Naive thymus-derived CD4-positive, alpha-beta T cell (primary cell): ENCODE results near the gene DOK6. TPM values are rescaled to one million over a fixed set of nuclear protein-coding genes. Genes with fewer than 3 reads are reported as not detected.

Source experiments
- ATAC-seq: fragments of 150-1000 bp; cut with Tn5 transposase; 2 replicates; pipeline ENCODE4 v1.10.0; 2021; ENCODE audit warnings: mild to moderate bottlenecking, moderate library complexity
- CTCF ChIA-PET: fragments of 350-600 bp; sonication (Branson Sonifier 250); formaldehyde crosslinking; loops from one replicate; lab custom pipeline; 2021; ENCODE audit warnings: antibody characterized with exemption; lab: Charles Lee
- POLR2A ChIA-PET: fragments of 350-600 bp; sonication (Branson Sonifier 250); formaldehyde crosslinking; loops from one replicate; lab custom pipeline; 2021; ENCODE audit warnings: antibody characterized with exemption, inconsistent platforms; lab: Charles Lee
- DNase-seq, 9 donors: peaks; one replicate each; pipeline versions ENCODE4 v3.0.0 to v3.0.0-alpha.2; 2020 to 2022; ENCODE audit warnings: mixed read lengths in 1 of 9
- H3K27ac ChIP-seq: one replicate; pipeline ENCODE4 v1.7.0; 2013; ENCODE audit warnings: mild to moderate bottlenecking, low read depth, low read length, moderate library complexity
- H3K27me3 ChIP-seq, 2 donors: one replicate each; pipeline ENCODE4 v1.7.0; 2013; ENCODE audit warnings: low read length in 2 of 2, mild to moderate bottlenecking in 2 of 2, moderate library complexity in 2 of 2; ENCODE audit not compliant: control insufficient read depth in 2 of 2, insufficient read depth in 2 of 2
- H3K36me3 ChIP-seq, 3 experiments: 1 replicate in 2 of 3; 2 replicates in 1 of 3; pipeline ENCODE4 v1.7.0; 2013; ENCODE audit warnings: low read length in 3 of 3, mild to moderate bottlenecking in 3 of 3, moderate library complexity in 1 of 3; ENCODE audit not compliant: insufficient read depth in 3 of 3, control insufficient read depth in 2 of 3
- H3K4me1 ChIP-seq, 2 donors: one replicate each; pipeline ENCODE4 v1.7.0; 2013; ENCODE audit warnings: low read length in 2 of 2, mild to moderate bottlenecking in 2 of 2, moderate library complexity in 1 of 2; ENCODE audit not compliant: control insufficient read depth in 2 of 2, insufficient read depth in 2 of 2
- H3K4me3 ChIP-seq: 2 replicates; pipeline ENCODE4 v1.7.0; 2013; ENCODE audit warnings: mild to moderate bottlenecking, low read length
- H3K9me3 ChIP-seq, 3 experiments: 1 replicate in 2 of 3; 2 replicates in 1 of 3; pipeline ENCODE4 v1.7.0; 2013; ENCODE audit warnings: low read length in 3 of 3; ENCODE audit not compliant: control insufficient read depth in 2 of 3
- H3K27ac Mint-ChIP-seq, 9 donors: one replicate each; pipeline ENCODE4 v1.8.0; 2020 to 2022; ENCODE audit warnings: mixed read lengths in 9 of 9, mild to moderate bottlenecking in 8 of 9, moderate library complexity in 5 of 9, inconsistent platforms in 2 of 9
- H3K27me3 Mint-ChIP-seq, 5 donors: one replicate each; pipeline ENCODE4 v1.8.0; 2021 to 2022; ENCODE audit warnings: mixed read lengths in 5 of 5, mild to moderate bottlenecking in 1 of 5
- H3K36me3 Mint-ChIP-seq, 5 donors: one replicate each; pipeline ENCODE4 v1.8.0; 2020 to 2022; ENCODE audit warnings: mixed read lengths in 5 of 5, mild to moderate bottlenecking in 3 of 5, inconsistent platforms in 1 of 5
- H3K4me1 Mint-ChIP-seq, 7 donors: one replicate each; pipeline ENCODE4 v1.8.0; 2020 to 2022; ENCODE audit warnings: mixed read lengths in 7 of 7, mild to moderate bottlenecking in 3 of 7, inconsistent platforms in 1 of 7
- H3K4me3 Mint-ChIP-seq, 10 donors: one replicate each; pipeline ENCODE4 v1.8.0; 2020 to 2022; ENCODE audit warnings: mild to moderate bottlenecking in 10 of 10, mixed read lengths in 10 of 10, moderate library complexity in 6 of 10, inconsistent platforms in 2 of 10
- H3K9me3 Mint-ChIP-seq, 11 donors: one replicate each; pipeline ENCODE4 v1.8.0; 2020 to 2022; ENCODE audit warnings: mixed read lengths in 11 of 11, mild to moderate bottlenecking in 4 of 11, inconsistent platforms in 1 of 11, moderate library complexity in 1 of 11
- intact Hi-C, 2 donors: fragments of 100-400 bp; cut with micrococcal nuclease; formaldehyde crosslinking; loops; one replicate each; pipeline ENCODE4 v1.15.1; 2023
- polyA plus RNA-seq, 2 donors: library from polyadenylated mRNA; unstranded; fragments of 300-500 nt; fragmentation: Illumina TruSeq; gene quantifications; one replicate each; pipeline ENCODE4 v1.2.3, GENCODE V29; 2021
- total RNA-seq, 6 experiments: library from RNA in 5 of 6; stranded (reverse) in 5 of 6; gene quantifications; 1 replicate in 5 of 6; 2 replicates in 1 of 6; pipeline ENCODE4 v1.2.3 and lab custom pipeline; 2021 to 2026

The DOK6 gene
- total and polyA plus RNA-seq, 7 experiments from 2014 or later = 0.06 to 0.11 TPM; not detected in 5

DNA sequence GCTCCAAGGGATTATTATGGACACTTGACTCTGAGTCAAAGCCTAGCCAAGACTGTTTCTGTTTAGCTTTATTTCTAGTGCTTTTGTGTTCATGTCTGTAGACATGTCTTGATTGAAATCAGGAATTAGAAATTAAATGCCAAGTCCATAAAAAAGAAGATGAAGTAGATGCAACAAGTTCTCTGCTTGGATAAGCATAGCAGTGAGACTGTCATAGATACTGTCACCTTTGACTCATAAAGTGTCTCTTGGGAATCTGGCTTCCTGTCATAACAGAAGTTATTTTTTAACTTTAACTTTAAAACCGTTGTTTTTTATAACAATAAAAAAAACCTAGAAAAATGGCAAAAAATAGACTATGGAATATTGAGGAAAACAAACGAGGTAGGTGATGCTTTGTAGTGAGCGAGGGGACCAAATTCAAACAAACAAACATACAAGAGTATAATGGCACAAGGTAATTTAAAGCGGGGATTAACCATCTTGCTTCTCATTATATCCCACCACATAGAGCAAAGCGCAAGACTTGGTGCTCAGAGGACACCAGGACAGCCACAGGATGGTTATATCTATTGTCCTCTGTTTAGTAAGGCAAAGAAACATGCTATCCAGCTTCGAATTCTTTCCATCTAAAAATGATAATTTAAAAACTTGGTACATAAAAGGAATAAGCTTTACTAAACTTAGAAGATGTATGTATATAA, 482.4 kb downstream of the DOK6 start:
- intact Hi-C loops = loop anchor here in 1 of 2 donors (2.0 kb wide), 1 partner anchor 14 kb away; no protein-coding TSS in a partner anchor
- Mint-ChIP-seq H3K9me3 (peaks cover 0 to 10% (median 3%) of the 10 kb centered on the region in 11 donors), H3K27me3 (no peaks in the 10 kb centered on the region), H3K27ac (peak overlapping the region in 5 of 9 donors; percentile 10 to 43 (median 32)), H3K4me3 (no peak overlapping the region), H3K36me3 (peaks cover 3 to 59% (median 35%) of the 10 kb centered on the region in 5 donors), H3K4me1 (peaks cover 25 to 76% (median 61%) of the 10 kb centered on the region in 7 donors)
- Histone ChIP-seq H3K27me3 (no peaks in the 10 kb centered on the region), H3K27ac (no peak overlapping the region), H3K9me3 (no peaks in the 10 kb centered on the region), H3K4me1 (peaks cover 7 to 12% of the 10 kb centered on the region in 2 donors), H3K4me3 (no peak overlapping the region), H3K36me3 (no peaks in the 10 kb centered on the region)
- DNase-seq (no peak), ATAC-seq (no peak)
- ChIA-PET POLR2A (interaction anchor here (1.2 kb wide), 1 partner anchor 15 kb away, joined by 3 read pairs; no protein-coding TSS in a partner anchor), CTCF (no interaction called here)

DNA sequence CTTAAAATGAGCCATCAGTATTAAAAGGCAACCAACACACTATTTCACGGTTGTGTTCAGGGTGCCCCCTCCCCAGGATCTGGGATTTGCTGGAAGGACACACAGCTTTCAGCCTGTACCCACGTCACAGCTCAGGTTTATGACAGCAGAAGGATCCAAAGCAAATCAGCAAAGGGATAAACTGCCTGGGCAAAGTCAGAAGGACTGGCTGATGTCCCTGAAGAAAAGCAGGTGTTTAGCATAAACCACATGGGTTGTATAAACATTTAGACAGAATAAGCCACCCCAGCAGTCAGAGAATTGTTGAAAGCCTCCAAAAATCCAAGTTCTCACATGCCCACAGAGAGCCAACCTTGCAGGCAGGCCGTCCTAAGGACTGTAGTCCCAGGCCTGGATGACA, 483.1 kb downstream of the DOK6 start:
- DNase-seq (no peak), ATAC-seq (no peak)
- H3K27ac ChIP-seq = no peak overlapping the region
- no peaks in the 10 kb centered on the region for H3K27me3 ChIP-seq
- intact Hi-C loops = loop anchor here in 1 of 2 donors (2.0 kb wide), 1 partner anchor 15 kb away; no protein-coding TSS in a partner anchor
- Mint-ChIP-seq H3K4me3 (peak overlapping the region in 1 of 10 donors; percentile 32), H3K36me3 (peaks cover 2 to 52% (median 32%) of the 10 kb centered on the region in 5 donors), H3K9me3 (peaks cover 0 to 10% (median 1%) of the 10 kb centered on the region in 11 donors), H3K4me1 (peaks cover 25 to 76% (median 66%) of the 10 kb centered on the region in 7 donors), H3K27ac (peak overlapping the region in 6 of 9 donors; percentile 10 to 72 (median 51)), H3K27me3 (no peaks in the 10 kb centered on the region)
- H3K4me1 ChIP-seq = peaks cover 4 to 18% of the 10 kb centered on the region in 2 donors
- no peaks in the 10 kb centered on the region for H3K9me3 ChIP-seq
- CTCF ChIA-PET = no interaction called here
- POLR2A ChIA-PET = interaction anchor here (1.2 kb wide), 1 partner anchor 15 kb away, joined by 3 read pairs; no protein-coding TSS in a partner anchor
- H3K36me3 ChIP-seq = no peaks in the 10 kb centered on the region
- H3K4me3 ChIP-seq = no peak overlapping the region

DNA sequence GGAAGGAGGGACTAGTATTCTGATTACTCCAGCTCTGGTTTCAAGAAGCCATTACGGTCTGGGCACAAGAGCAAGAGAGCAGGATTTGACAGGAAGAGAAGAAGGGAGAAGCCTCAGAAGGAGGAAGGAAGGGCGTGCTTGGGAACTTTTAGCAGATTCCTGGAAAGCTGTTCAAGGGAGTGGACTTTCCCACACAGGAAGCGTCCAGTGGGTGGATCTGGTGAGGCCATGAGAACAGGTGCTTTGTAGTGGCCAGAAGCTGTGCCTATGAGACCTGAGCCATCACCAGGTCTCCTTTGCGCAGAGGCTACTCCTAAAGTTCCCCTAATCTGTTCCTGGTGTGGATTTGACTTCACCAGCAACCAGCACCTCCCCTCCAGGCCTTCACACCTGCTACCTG, 484.7 kb downstream of the DOK6 start:
- H3K27ac Mint-ChIP-seq = peak overlapping the region in 7 of 9 donors; percentile 3 to 99 (median 53)
- no peak for ATAC-seq
- peaks cover 0 to 1% (median 0%) of the 10 kb centered on the region in 11 donors for H3K9me3 Mint-ChIP-seq
- intact Hi-C loops = no loop called here
- peaks cover 33 to 77% (median 69%) of the 10 kb centered on the region in 7 donors for H3K4me1 Mint-ChIP-seq
- H3K36me3 Mint-ChIP-seq = peaks cover 0 to 43% (median 28%) of the 10 kb centered on the region in 5 donors
- POLR2A ChIA-PET = interaction anchor here (0.8 kb wide), 1 partner anchor 12 kb away, joined by 3 read pairs; no protein-coding TSS in a partner anchor
- Histone ChIP-seq H3K36me3 (no peaks in the 10 kb centered on the region), H3K27me3 (no peaks in the 10 kb centered on the region), H3K4me1 (peaks cover 4 to 23% of the 10 kb centered on the region in 2 donors), H3K27ac (no peak overlapping the region), H3K9me3 (no peaks in the 10 kb centered on the region), H3K4me3 (no peak overlapping the region)
- CTCF ChIA-PET = interaction anchor here (0.5 kb wide), 1 partner anchor 58 kb away, joined by 3 read pairs; no protein-coding TSS in a partner anchor
- no peaks in the 10 kb centered on the region for H3K27me3 Mint-ChIP-seq
- peak overlapping the region in 2 of 10 donors; percentile 18 to 89 for H3K4me3 Mint-ChIP-seq
- no peak for DNase-seq

DNA sequence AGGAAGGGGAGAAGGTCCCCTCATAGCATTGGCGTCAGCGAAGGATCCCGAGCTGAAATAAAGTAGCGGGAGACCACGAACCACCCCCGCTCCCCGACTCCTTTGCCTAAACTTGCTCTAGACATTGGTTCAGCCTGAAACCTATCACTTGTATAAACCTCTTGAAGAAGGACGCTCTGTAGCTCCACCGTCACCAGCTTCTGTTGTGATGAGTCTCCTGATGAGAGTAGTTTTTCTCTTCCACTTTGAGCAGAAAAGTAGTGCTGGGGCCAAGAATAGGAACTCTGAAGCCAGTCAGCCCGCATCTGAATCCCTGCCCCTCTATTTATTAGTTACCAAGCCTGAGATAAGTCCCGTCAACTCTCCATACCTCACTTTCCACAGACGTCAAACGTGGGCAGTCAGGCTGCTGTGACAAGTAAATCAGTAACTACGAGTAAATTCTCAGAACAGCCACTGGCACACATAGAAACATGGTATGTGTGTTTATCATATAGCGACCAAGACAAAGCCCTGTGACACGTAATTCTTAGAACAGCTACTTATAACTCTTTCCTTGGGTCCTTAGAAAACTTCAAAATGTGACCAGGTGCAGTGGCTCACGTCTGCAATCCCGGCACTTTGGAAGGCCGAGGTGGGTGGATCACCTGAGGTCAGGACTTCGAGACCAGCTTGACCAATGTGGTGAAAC, 485.3 kb downstream of the DOK6 start:
- no peaks in the 10 kb centered on the region for H3K36me3 ChIP-seq
- peaks cover 4 to 28% of the 10 kb centered on the region in 2 donors for H3K4me1 ChIP-seq
- Mint-ChIP-seq H3K4me1 (peaks cover 38 to 81% (median 73%) of the 10 kb centered on the region in 7 donors), H3K4me3 (peak overlapping the region in 2 of 10 donors; percentile 36 to 89), H3K36me3 (peaks cover 0 to 46% (median 31%) of the 10 kb centered on the region in 5 donors), H3K27me3 (no peaks in the 10 kb centered on the region), H3K9me3 (peaks cover 0 to 6% (median 1%) of the 10 kb centered on the region in 11 donors), H3K27ac (peak overlapping the region in 6 of 9 donors; percentile 5 to 99 (median 62))
- no peaks in the 10 kb centered on the region for H3K9me3 ChIP-seq
- ChIA-PET CTCF (interaction anchor here (0.5 kb wide), 1 partner anchor 58 kb away, joined by 3 read pairs; no protein-coding TSS in a partner anchor), POLR2A (no interaction called here)
- DNase-seq (peak in 1 of 9 donors; percentile 50), ATAC-seq (peak; percentile 32)
- H3K4me3 ChIP-seq = no peak overlapping the region
- H3K27ac ChIP-seq = no peak overlapping the region
- H3K27me3 ChIP-seq = no peaks in the 10 kb centered on the region
- intact Hi-C loops = loop anchor here in 1 of 2 donors (1.0 kb wide), 3 partner anchors 11 to 71 kb away; no protein-coding TSS in a partner anchor

DNA sequence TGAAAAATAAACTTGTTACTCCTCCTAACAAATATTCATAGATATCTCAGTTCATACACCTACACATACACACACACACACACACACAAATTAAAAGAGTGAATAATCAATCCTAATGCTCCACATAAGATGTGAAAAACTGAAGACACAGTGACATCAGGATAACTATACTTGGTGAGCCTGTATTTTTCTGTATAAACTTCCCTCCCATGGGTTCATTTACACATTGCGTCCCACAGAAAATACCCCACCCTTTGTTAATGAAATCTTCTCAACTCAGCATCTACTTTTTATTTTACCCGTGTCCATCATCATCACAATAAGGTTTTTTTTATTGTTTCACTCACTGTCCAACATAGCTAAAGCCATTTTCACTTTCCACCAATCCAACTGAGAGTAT, 486.6 kb downstream of the DOK6 start:
- Mint-ChIP-seq H3K36me3 (peaks cover 4 to 54% (median 36%) of the 10 kb centered on the region in 5 donors), H3K27ac (peak overlapping the region in 4 of 9 donors; percentile 2 to 62 (median 51)), H3K4me1 (peaks cover 42 to 87% (median 80%) of the 10 kb centered on the region in 7 donors), H3K27me3 (no peaks in the 10 kb centered on the region), H3K9me3 (peaks cover 0 to 15% (median 4%) of the 10 kb centered on the region in 11 donors), H3K4me3 (peak overlapping the region in 1 of 10 donors; percentile 7)
- Histone ChIP-seq H3K36me3 (no peaks in the 10 kb centered on the region), H3K27me3 (no peaks in the 10 kb centered on the region), H3K27ac (no peak overlapping the region), H3K4me1 (peaks cover 4 to 28% of the 10 kb centered on the region in 2 donors), H3K4me3 (no peak overlapping the region), H3K9me3 (no peaks in the 10 kb centered on the region)
- CTCF ChIA-PET = no interaction called here
- ATAC-seq = no peak
- no peak for DNase-seq
- POLR2A ChIA-PET = no interaction called here
- intact Hi-C loops = no loop called here

DNA sequence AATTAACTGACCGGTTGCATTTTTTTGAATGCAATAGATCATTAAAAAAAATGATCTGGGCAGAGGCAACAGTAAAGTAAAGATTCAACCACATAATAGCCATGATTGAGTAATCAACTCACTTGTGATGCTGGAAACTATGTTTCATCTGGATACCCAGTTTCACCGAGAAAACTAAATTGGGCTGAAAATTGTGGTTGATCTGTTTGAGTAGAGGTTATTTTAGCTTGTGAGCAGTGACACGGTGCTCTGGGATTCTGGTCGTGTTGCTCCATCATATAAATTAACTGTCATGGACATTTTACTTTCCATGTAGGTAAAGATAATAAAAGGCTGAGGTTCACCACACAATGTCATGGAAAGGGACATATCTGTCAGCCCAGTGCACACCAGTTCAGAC, 488.3 kb downstream of the DOK6 start:
- ATAC-seq (no peak), DNase-seq (no peak)
- intact Hi-C loops = loop anchor here (1.0 to 2.0 kb wide), 2 partner anchors 8 to 56 kb away; no protein-coding TSS in a partner anchor
- Mint-ChIP-seq H3K36me3 (peaks cover 9 to 66% (median 48%) of the 10 kb centered on the region in 5 donors), H3K4me1 (peaks cover 53 to 89% (median 80%) of the 10 kb centered on the region in 7 donors), H3K27me3 (no peaks in the 10 kb centered on the region), H3K4me3 (peak overlapping the region in 3 of 10 donors; percentile 5 to 49 (median 22)), H3K27ac (peak overlapping the region in 2 of 9 donors; percentile 8 to 60), H3K9me3 (peaks cover 0 to 15% (median 6%) of the 10 kb centered on the region in 11 donors)
- Histone ChIP-seq H3K36me3 (peaks cover 0 to 12% (median 0%) of the 10 kb centered on the region in 3 experiments), H3K4me1 (peaks cover under 1 to 29% of the 10 kb centered on the region in 2 donors), H3K27ac (no peak overlapping the region), H3K27me3 (no peaks in the 10 kb centered on the region), H3K4me3 (no peak overlapping the region), H3K9me3 (no peaks in the 10 kb centered on the region)
- ChIA-PET CTCF (no interaction called here), POLR2A (no interaction called here)
